ENCODE results near the gene R3HDM4.

R3HDM4 gene

DNA sequence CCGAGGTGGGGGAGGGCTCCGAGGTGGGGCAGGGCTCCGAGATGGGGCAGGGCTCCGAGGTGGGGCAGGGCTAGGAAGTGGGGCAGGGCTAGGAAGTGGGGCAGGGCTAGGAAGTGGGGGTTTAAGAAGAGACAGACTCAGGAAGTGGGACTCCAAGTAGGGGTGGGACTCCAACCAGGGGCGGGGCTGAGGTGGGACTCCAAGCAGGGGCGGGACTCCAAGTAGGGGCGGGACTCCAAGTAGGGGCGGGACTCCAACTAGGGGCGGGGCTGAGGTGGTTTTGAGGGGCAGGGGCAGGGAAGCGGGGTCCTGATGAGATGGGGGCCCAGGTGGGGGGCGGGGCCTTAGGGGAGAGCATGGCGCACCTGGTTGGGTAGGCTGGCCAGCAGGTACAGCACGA lies 39.9 kb downstream of the R3HDM4 start:
- H3K56ac ChIP-seq (ENCODE audit: low read length) = no peak overlapping the region
- no peak overlapping the region for H2BK15ac ChIP-seq (replicated peaks; ENCODE audit: low read depth)
- H3K27me3 ChIP-seq (ENCODE audit: insufficient read depth, low read length, poor library complexity) = no peaks in the 10 kb centered on the region
- no CpG with 5 or more reads among the region's 13 CpGs for WGBS (ENCODE audit: extremely low coverage, insufficient coverage, low lambda C conversion rate)
- no peak overlapping the region for H3K4me2 ChIP-seq (ENCODE audit: low read length)
- H2AK5ac ChIP-seq (ENCODE audit: low read length) = no peak overlapping the region
- no peak overlapping the region for H3K18ac ChIP-seq (ENCODE audit: low read length)
- no peak overlapping the region for H3K9ac ChIP-seq (ENCODE audit: low read length)
- no peaks in the 10 kb centered on the region for H3K79me2 ChIP-seq (ENCODE audit: control insufficient read depth, insufficient read depth, low read length)
- H3K23ac ChIP-seq (ENCODE audit: low read length) = no peak overlapping the region
- H3K27ac ChIP-seq (ENCODE audit: low read depth, low read length) = no peak overlapping the region
- no peak overlapping the region for H2BK5ac ChIP-seq (ENCODE audit: low read length)
- no peak overlapping the region for H4K8ac ChIP-seq (ENCODE audit: low read depth, low read length)
- H4K5ac ChIP-seq (ENCODE audit: low read length) = no peak overlapping the region
- H3K36me3 ChIP-seq (ENCODE audit: control insufficient read depth, insufficient read depth, low read length) = peaks cover 2% of the 10 kb centered on the region
- no peaks in the 10 kb centered on the region for H3K79me1 ChIP-seq (ENCODE audit: low read length)
- DNase-seq = peak; percentile 74
- H3K4me1 ChIP-seq (ENCODE audit: control insufficient read depth, low read depth, low read length) = no peaks in the 10 kb centered on the region
- no peak overlapping the region for H3K4me3 ChIP-seq (ENCODE audit: low read length)
- H2BK120ac ChIP-seq (ENCODE audit: low read depth, low read length) = no peak overlapping the region
- H3K4ac ChIP-seq (ENCODE audit: low read depth, low read length) = no peak overlapping the region

DNA sequence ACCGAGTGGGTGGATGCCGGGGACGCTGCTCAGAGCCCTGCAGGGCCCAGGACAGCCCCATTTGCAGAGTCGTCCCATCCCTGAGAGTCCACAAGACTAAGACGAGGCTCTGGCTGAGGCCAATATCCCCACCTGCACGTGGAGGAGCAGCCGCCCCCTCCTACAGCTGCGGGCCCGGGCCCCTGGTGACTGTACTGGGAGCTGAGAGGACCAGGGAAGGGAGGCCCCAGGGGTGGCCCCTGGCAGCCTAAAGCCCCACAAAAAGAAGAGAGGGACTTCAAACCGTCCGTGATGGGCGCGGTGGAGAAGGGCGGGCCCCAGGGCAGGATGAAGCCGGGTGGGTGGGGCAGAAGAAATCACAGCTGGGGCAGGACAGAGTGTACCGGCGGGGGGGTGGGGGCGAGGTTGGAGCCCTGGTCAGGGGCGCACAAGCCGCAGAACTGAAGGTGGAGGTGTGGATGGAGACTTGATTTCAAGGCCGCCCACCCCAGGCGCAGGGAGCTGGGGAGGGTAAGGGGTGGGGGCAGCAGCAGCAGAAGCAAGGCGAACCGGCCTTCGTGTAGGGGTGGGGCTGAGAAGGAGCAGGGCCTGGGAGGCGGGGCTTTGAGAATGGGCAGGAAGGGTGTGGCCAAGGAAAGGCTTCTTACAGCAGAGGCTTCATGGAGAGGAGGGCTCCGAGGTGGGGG lies 40.6 kb downstream of the R3HDM4 start:
- Histone ChIP-seq H3K27ac (ENCODE audit: low read depth, low read length) (no peak overlapping the region), H3K79me1 (ENCODE audit: low read length) (no peaks in the 10 kb centered on the region), H3K56ac (ENCODE audit: low read length) (peak overlapping the region; percentile 25), H2BK5ac (ENCODE audit: low read length) (no peak overlapping the region), H3K4me1 (ENCODE audit: control insufficient read depth, low read depth, low read length) (no peaks in the 10 kb centered on the region), H4K5ac (ENCODE audit: low read length) (no peak overlapping the region), H3K27me3 (ENCODE audit: insufficient read depth, low read length, poor library complexity) (no peaks in the 10 kb centered on the region), H3K23ac (ENCODE audit: low read length) (no peak overlapping the region), H3K18ac (ENCODE audit: low read length) (no peak overlapping the region), H2AK5ac (ENCODE audit: low read length) (no peak overlapping the region), H3K4me2 (ENCODE audit: low read length) (no peak overlapping the region), H3K4me3 (ENCODE audit: low read length) (no peak overlapping the region), H4K8ac (ENCODE audit: low read depth, low read length) (no peak overlapping the region), H3K4ac (ENCODE audit: low read depth, low read length) (no peak overlapping the region), H2BK15ac (replicated peaks; ENCODE audit: low read depth) (no peak overlapping the region), H3K36me3 (ENCODE audit: control insufficient read depth, insufficient read depth, low read length) (peaks cover 2% of the 10 kb centered on the region), H2BK120ac (ENCODE audit: low read depth, low read length) (no peak overlapping the region), H3K9ac (ENCODE audit: low read length) (no peak overlapping the region), H3K79me2 (ENCODE audit: control insufficient read depth, insufficient read depth, low read length) (no peaks in the 10 kb centered on the region)
- no CpG with 5 or more reads among the region's 27 CpGs for WGBS (ENCODE audit: extremely low coverage, insufficient coverage, low lambda C conversion rate)
- DNase-seq = peak; percentile 88

DNA sequence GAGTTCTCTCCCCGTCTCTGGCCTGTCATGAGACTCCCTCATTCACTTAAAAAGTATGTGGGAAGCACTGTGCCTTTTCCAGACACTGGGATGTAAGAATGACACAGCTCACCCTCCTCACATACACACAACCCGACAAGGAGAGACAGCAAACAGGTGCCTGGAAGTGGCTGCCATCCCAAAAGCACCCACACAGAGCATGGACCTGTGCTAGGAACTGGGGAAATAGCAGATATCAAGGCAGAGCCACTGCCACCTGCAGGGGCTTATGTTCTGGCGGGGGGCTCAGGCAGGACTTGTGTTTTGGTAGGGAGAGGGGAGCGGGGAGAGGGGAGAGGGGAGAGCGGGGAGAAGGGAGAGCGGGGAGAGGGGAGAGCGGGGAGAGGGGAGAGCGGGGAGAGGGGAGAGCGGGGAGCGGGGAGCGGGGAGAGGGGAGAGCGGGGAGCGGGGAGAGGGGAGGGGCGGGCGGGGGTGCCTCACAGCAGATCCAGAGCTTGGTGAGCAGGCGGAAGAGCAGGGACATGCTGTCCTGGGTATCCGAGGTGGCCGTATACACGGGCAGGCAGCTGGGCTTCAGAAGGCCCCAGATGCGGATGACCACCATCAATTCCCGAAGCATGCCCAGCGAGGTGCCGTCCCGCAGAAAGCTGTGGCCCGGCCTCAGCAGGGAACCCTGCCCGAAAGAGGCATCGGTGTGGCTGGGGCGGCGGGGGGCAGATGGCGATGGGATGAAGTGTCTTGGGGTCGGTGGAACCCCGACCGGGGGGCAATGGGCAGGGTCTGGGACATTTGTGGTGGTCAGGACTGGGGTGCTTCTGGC lies 41.4 kb downstream of the R3HDM4 start:
- no peak overlapping the region for H4K5ac ChIP-seq (ENCODE audit: low read length)
- H3K4me1 ChIP-seq (ENCODE audit: control insufficient read depth, low read depth, low read length) = no peaks in the 10 kb centered on the region
- H3K9ac ChIP-seq (ENCODE audit: low read length) = no peak overlapping the region
- no peak overlapping the region for H4K8ac ChIP-seq (ENCODE audit: low read depth, low read length)
- peak; percentile 87 for DNase-seq
- no peak overlapping the region for H3K4me3 ChIP-seq (ENCODE audit: low read length)
- no peak overlapping the region for H2BK15ac ChIP-seq (replicated peaks; ENCODE audit: low read depth)
- no peaks in the 10 kb centered on the region for H3K79me2 ChIP-seq (ENCODE audit: control insufficient read depth, insufficient read depth, low read length)
- H2BK120ac ChIP-seq (ENCODE audit: low read depth, low read length) = no peak overlapping the region
- WGBS (ENCODE audit: extremely low coverage, insufficient coverage, low lambda C conversion rate) = no CpG with 5 or more reads among the region's 33 CpGs
- no peak overlapping the region for H2BK5ac ChIP-seq (ENCODE audit: low read length)
- H3K4me2 ChIP-seq (ENCODE audit: low read length) = no peak overlapping the region
- H3K27me3 ChIP-seq (ENCODE audit: insufficient read depth, low read length, poor library complexity) = no peaks in the 10 kb centered on the region
- H3K79me1 ChIP-seq (ENCODE audit: low read length) = no peaks in the 10 kb centered on the region
- no peak overlapping the region for H3K18ac ChIP-seq (ENCODE audit: low read length)
- H3K56ac ChIP-seq (ENCODE audit: low read length) = no peak overlapping the region
- H3K36me3 ChIP-seq (ENCODE audit: control insufficient read depth, insufficient read depth, low read length) = peaks cover 2% of the 10 kb centered on the region
- H3K4ac ChIP-seq (ENCODE audit: low read depth, low read length) = no peak overlapping the region
- H2AK5ac ChIP-seq (ENCODE audit: low read length) = no peak overlapping the region
- H3K23ac ChIP-seq (ENCODE audit: low read length) = no peak overlapping the region
- H3K27ac ChIP-seq (ENCODE audit: low read depth, low read length) = no peak overlapping the region

GRCh38 chr19:870963-871401 lies 42.0 kb downstream of the R3HDM4 start:
- DNase-seq = no peak
- Histone ChIP-seq H2AK5ac (ENCODE audit: low read length) (no peak overlapping the region), H2BK5ac (ENCODE audit: low read length) (no peak overlapping the region), H3K79me2 (ENCODE audit: control insufficient read depth, insufficient read depth, low read length) (no peaks in the 10 kb centered on the region), H4K5ac (ENCODE audit: low read length) (no peak overlapping the region), H3K4ac (ENCODE audit: low read depth, low read length) (no peak overlapping the region), H2BK15ac (replicated peaks; ENCODE audit: low read depth) (no peak overlapping the region), H3K79me1 (ENCODE audit: low read length) (no peaks in the 10 kb centered on the region), H3K4me2 (ENCODE audit: low read length) (no peak overlapping the region), H3K23ac (ENCODE audit: low read length) (no peak overlapping the region), H3K18ac (ENCODE audit: low read length) (no peak overlapping the region), H3K4me3 (ENCODE audit: low read length) (no peak overlapping the region), H2BK120ac (ENCODE audit: low read depth, low read length) (no peak overlapping the region), H4K8ac (ENCODE audit: low read depth, low read length) (no peak overlapping the region), H3K36me3 (ENCODE audit: control insufficient read depth, insufficient read depth, low read length) (peaks cover 2% of the 10 kb centered on the region), H3K27me3 (ENCODE audit: insufficient read depth, low read length, poor library complexity) (no peaks in the 10 kb centered on the region), H3K56ac (ENCODE audit: low read length) (no peak overlapping the region), H3K4me1 (ENCODE audit: control insufficient read depth, low read depth, low read length) (no peaks in the 10 kb centered on the region), H3K27ac (ENCODE audit: low read depth, low read length) (no peak overlapping the region), H3K9ac (ENCODE audit: low read length) (no peak overlapping the region)
- no CpG with 5 or more reads among the region's 28 CpGs for WGBS (ENCODE audit: extremely low coverage, insufficient coverage, low lambda C conversion rate)

DNA sequence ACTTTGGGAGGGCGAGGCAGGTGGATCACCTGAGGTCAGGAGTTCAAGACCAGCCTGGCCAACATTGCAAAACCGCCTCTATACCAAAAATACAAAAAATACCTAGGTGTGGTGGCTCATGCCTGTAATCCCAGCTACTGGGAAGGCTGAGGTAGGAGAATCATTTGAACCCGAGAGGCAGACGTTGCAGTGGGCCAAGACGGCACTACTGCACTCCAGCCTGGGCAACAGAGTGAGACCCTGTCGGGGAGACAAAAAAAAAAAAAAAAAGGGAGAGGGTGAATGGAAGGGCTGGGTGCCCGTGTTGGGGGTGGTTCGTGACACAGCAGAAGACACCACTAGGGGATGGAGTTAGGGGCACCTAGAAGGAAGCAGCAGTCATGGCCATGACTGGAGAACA lies 42.7 kb downstream of the R3HDM4 start:
- H3K4me3 ChIP-seq (ENCODE audit: low read length) = no peak overlapping the region
- no peak overlapping the region for H4K5ac ChIP-seq (ENCODE audit: low read length)
- H3K4ac ChIP-seq (ENCODE audit: low read depth, low read length) = no peak overlapping the region
- no peak overlapping the region for H3K9ac ChIP-seq (ENCODE audit: low read length)
- H4K8ac ChIP-seq (ENCODE audit: low read depth, low read length) = no peak overlapping the region
- no peak overlapping the region for H2BK15ac ChIP-seq (replicated peaks; ENCODE audit: low read depth)
- H3K23ac ChIP-seq (ENCODE audit: low read length) = no peak overlapping the region
- no peak overlapping the region for H2BK5ac ChIP-seq (ENCODE audit: low read length)
- H3K18ac ChIP-seq (ENCODE audit: low read length) = no peak overlapping the region
- no peak overlapping the region for H2AK5ac ChIP-seq (ENCODE audit: low read length)
- H3K27ac ChIP-seq (ENCODE audit: low read depth, low read length) = no peak overlapping the region
- DNase-seq = no peak
- H3K36me3 ChIP-seq (ENCODE audit: control insufficient read depth, insufficient read depth, low read length) = peaks cover 2% of the 10 kb centered on the region
- H3K79me2 ChIP-seq (ENCODE audit: control insufficient read depth, insufficient read depth, low read length) = no peaks in the 10 kb centered on the region
- no peak overlapping the region for H2BK120ac ChIP-seq (ENCODE audit: low read depth, low read length)
- H3K4me1 ChIP-seq (ENCODE audit: control insufficient read depth, low read depth, low read length) = no peaks in the 10 kb centered on the region
- no peak overlapping the region for H3K56ac ChIP-seq (ENCODE audit: low read length)
- H3K79me1 ChIP-seq (ENCODE audit: low read length) = no peaks in the 10 kb centered on the region
- no CpG with 5 or more reads among the region's 8 CpGs for WGBS (ENCODE audit: extremely low coverage, insufficient coverage, low lambda C conversion rate)
- no peaks in the 10 kb centered on the region for H3K27me3 ChIP-seq (ENCODE audit: insufficient read depth, low read length, poor library complexity)
- no peak overlapping the region for H3K4me2 ChIP-seq (ENCODE audit: low read length)
